ENCODE measurements around the gene TCEANC.

DNA sequence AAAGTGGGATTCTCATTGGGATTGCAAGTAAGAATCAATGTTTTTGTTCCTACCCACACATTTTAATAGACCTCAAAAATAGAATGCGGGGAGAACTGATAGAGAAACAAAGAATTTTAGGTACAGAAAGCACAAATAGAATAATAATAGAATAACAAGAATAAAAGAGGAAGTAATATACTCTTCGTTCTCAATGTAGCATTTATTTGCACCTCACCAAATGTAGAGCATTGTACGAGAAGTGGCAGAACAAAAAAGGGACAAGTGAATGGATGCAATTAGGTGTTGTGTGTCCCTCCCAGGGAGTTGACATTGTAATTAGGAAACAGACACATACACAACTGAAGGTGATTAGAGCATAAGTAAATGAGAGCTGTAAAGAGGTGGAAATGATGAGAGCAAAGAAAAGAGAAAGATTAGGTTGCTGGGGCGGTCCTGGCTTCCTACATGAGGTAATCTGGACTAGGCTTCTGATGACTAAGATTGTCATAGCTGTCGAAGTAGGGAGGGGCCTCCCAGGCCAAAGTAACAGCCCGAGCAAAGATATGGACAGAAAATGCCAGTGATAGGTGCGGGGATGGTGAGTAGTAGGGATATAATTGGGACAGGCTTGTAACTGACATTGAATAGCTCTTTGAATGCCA lies 46.4 kb downstream of the TCEANC start:
- TF ChIP-seq, protein P1, sequence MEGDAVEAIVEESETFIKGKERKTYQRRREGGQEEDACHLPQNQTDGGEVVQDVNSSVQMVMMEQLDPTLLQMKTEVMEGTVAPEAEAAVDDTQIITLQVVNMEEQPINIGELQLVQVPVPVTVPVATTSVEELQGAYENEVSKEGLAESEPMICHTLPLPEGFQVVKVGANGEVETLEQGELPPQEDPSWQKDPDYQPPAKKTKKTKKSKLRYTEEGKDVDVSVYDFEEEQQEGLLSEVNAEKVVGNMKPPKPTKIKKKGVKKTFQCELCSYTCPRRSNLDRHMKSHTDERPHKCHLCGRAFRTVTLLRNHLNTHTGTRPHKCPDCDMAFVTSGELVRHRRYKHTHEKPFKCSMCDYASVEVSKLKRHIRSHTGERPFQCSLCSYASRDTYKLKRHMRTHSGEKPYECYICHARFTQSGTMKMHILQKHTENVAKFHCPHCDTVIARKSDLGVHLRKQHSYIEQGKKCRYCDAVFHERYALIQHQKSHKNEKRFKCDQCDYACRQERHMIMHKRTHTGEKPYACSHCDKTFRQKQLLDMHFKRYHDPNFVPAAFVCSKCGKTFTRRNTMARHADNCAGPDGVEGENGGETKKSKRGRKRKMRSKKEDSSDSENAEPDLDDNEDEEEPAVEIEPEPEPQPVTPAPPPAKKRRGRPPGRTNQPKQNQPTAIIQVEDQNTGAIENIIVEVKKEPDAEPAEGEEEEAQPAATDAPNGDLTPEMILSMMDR (conservative IDR thresholded peaks at IDR 0.05 in 1 of 2, IDR thresholded peaks at IDR 0.05 in 1 of 2; ENCODE audit: low read depth in 1 of 2, low read length in 2 of 2) = no peak
- TF ChIP-seq EZH2 (IDR thresholded peaks at IDR 0.05; ENCODE audit: low read length, missing control alignments) = no peak

Measured in fibroblast of lung (primary cell).